Retinal pigment epithelial cell (primary cell): ENCODE results near the gene GLS2.

Experiments
- DNase-seq: peaks from one replicate; pipeline ENCODE4 v3.0.0-alpha.2; 2010; ENCODE audit warnings: low read depth
- H3K4me3 ChIP-seq: 2 replicates; pipeline ENCODE4 v1.5.1; 2011; ENCODE audit warnings: mild to moderate bottlenecking, low read length, control low read depth, moderate library complexity
- TF ChIP-seq, protein P1 (sequence below): conservative IDR thresholded peaks from 2 replicates; pipeline ENCODE4 v1.5.1; 2011; ENCODE audit warnings: low read depth, low read length, control low read depth, inconsistent platforms

GLS2 gene

DNA sequence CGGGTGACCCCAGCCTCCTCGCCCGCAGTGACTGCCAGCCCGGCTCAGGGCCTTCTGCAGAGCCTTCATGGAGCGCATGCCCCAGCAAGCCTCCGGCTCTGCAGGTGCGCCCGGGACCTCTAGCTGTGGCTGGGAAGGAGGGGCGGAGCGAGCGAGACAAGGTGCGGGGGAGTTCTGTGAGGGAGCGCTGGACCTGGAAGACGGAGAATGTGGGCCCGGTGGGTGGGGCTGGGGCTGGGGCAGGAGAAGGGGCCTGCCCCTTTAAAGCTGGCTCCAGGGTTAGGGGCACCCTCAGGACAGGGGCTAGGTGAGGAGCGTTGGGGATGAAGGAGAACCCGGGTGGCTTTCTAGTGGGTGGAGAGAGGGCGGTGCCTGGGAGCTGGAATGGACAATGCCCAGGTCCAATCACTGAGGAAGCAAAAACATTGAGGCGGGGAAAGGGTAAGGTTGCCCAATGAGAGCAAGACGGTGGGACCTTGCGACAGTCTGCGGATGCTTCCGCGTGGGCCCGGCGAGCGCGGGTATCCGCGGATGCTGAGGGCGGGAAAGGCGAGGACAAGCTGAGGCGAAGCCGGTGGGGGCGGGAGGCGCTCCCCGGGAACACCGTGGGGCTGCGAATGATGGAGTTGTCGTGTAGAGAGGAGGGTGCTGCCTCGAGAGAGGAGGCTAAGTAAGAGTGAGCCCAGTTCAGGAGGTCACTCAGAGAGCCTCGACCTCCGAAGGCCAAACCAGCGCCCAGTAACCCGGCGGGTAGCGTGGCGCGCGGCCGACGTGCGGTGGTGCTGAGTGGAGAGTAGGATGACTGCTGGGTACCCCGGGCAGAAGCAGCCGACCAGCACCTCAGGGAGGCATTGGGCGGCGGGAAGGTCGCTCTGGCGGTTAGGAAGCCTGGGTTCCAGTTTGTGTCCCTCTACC lies at the start of gene GLS2:
Gene GLS2 (minus strand): TSS at position 121 of the 915 bp plus-strand sequence. CDS start 43 bp downstream, at position 78.
- H3K4me3 ChIP-seq, result peak within 1 kb of the TSS; percentile 58
- peak; percentile 31 for DNase-seq
- TF ChIP-seq, protein P1, sequence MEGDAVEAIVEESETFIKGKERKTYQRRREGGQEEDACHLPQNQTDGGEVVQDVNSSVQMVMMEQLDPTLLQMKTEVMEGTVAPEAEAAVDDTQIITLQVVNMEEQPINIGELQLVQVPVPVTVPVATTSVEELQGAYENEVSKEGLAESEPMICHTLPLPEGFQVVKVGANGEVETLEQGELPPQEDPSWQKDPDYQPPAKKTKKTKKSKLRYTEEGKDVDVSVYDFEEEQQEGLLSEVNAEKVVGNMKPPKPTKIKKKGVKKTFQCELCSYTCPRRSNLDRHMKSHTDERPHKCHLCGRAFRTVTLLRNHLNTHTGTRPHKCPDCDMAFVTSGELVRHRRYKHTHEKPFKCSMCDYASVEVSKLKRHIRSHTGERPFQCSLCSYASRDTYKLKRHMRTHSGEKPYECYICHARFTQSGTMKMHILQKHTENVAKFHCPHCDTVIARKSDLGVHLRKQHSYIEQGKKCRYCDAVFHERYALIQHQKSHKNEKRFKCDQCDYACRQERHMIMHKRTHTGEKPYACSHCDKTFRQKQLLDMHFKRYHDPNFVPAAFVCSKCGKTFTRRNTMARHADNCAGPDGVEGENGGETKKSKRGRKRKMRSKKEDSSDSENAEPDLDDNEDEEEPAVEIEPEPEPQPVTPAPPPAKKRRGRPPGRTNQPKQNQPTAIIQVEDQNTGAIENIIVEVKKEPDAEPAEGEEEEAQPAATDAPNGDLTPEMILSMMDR, result no peak

DNA sequence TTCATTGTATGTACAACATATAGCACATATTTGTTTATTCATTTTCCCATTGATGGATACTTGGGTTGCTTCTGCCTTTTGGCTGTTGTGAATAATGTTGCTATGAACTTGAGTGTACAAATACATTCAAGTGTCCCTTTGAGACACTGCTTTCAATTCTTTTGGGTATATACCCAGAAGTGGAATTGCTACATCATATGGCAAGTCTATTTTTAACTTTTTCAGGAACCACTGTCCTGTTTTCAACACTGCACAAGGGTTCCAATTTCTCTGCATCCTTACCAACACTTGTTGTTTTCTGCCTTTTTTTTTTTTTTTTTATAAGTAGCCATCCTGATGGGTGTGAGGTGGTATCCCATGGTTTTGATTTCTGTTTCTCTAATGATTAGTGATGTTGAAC lies 49.6 kb upstream of the GLS2 start:
- no peak overlapping the region for H3K4me3 ChIP-seq
- TF ChIP-seq, protein P1, result no peak
- no peak for DNase-seq

DNA sequence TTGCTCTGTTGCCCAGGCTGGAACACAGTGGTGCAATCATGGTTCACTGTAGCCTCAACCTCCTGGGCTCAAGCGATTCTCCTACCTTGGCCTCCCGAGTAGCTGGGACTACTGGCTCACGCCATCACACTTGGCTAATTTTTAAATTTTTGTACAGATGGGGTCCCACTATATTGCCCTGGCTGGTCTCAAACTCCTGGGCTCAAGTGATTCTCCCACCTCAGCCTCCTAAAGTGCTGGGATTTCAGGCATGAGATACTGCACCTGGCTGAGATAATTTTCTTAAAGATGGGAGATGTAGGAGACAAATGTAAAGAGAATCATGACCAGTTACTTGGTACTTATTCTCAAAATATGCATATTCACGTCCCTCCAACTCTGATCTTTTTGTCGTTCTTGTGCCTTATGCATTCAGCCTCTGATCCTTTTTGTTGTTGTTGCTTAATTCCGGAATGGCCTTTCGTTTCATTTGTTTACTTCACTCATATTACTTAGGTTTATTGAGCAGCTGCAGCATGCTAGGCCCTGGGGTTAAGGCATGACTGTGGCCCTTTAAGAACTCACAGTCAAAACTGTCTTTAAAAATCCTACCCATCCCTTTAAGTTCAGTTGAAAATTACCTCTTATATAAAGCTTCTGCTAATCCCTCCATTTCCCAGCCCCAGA lies 42.6 kb upstream of the GLS2 start:
- no peak for DNase-seq
- TF ChIP-seq, protein P1, result no peak
- H3K4me3 ChIP-seq, result no peak overlapping the region

DNA sequence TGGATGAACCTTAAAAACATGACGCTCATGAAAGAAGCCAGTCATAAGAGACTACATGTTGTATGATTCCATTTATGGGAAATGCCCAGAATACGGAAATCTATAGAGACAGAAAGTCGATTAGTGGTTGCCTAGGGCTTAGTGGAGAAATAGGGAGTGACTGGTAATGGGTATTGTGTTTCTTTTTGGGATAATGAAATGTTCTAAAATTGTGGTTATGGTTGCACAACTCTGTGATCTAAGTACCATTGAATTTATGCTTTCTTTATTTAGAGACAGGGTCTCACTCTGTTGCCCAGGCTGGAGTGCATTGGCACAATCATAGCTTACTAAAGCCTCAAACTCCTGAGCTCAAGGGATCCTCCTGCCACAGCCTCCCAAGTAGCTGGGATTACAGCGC lies 41.7 kb upstream of the GLS2 start:
- H3K4me3 ChIP-seq, result no peak overlapping the region
- DNase-seq, result no peak
- TF ChIP-seq, protein P1, result no peak

DNA sequence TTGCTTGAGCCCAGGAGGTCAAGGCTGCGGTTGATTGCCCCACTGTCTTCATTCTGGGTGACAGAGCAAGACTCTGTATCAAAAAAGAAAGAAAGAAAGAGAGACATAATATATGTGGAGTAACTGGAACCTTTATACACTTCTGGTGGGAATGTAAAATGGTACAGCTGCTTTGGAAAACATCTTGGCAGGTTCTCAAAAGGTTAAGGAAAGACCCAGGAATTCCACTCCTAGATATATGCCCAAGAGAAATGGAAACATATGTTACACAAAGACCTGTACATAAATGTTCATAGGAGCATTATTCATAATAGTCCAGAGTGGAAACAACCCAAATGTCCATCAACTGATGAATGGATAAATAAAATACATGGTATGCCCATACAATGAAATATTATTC lies 40.9 kb upstream of the GLS2 start:
- no peak for DNase-seq

DNA sequence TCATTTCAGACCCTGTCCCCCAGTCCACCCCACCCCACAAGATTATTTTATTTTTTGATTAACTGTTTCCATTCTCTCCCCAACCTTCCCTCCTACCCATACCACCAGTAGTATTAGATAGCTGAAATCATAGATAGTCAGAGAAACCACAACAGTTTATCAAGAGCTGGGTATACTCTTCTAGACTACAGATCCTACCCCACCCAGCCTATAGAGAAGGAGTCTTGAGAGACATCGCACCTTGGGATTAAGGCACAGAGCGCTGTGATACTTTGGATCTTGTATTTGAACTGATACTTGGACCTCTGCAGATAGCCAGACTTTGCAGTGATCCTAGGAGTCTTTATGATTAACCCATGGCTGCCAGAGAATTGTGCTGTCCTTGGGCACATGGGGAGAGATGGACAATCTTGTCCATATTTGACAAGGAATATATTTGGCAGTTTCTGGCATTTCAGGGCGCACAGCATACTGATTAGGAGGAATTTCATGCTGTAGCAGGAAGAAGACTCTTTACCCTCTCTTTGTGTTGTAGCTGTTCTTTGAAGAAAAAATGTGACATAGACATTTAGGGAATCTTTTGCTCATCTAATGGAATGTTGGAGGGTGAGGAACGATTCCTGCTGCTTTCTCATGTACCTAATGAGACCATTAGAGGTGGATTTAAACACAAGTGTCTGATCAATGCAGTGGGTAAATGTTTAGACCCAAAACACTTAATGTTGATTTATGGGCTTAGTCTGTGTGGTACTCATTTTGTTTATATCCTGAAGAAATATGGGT lies 34.6 kb upstream of the GLS2 start:
- no peak for DNase-seq
- H3K4me3 ChIP-seq, result peak overlapping the region; percentile 71
- TF ChIP-seq, protein P1, result no peak

More for the DNA sequence above, 40.9 kb upstream of the GLS2 start:
- H3K4me3 ChIP-seq, result no peak overlapping the region
- TF ChIP-seq, protein P1, result no peak
